D721Med (cell line): ENCODE measurements around the gene SIM1.

ENCODE experiments used
- DNase-seq: peaks from one replicate; pipeline ENCODE4 v3.0.0; 2011; ENCODE audit warnings: low spot score; ENCODE audit not compliant: insufficient read length
- FAIRE-seq: peaks from 2 replicates; lab custom pipeline; 2011; peaks lifted over from hg19 to GRCh38; lab: Jason Lieb, UNC
- CTCF ChIP-seq: IDR thresholded peaks from 2 replicates; pipeline ENCODE4 v1.5.1; 2012; ENCODE audit warnings: mild to moderate bottlenecking, control low read depth; ENCODE audit not compliant: insufficient read depth; ENCODE audit errors: missing control alignments

The SIM1 gene

GRCh38 chr6:100415768-100416167 is 49.0 kb downstream of the SIM1 start:
- FAIRE-seq (no peak), DNase-seq (no peak)
- no peak for TF ChIP-seq CTCF

GRCh38 chr6:100412872-100413271 is 51.8 kb downstream of the SIM1 start:
- no peak for DNase-seq
- peak; percentile 55 for FAIRE-seq
- no peak for TF ChIP-seq CTCF

GRCh38 chr6:100404051-100404450 is 60.7 kb downstream of the SIM1 start:
- TF ChIP-seq CTCF = no peak
- DNase-seq (no peak), FAIRE-seq (no peak)

- FAIRE-seq (no peak), DNase-seq (no peak)
- TF ChIP-seq CTCF = no peak
Measured at GRCh38 chr6:100393493-100393892, 71.2 kb downstream of the SIM1 start.

- no peak for DNase-seq
Measured at GRCh38 chr6:100392423-100392822, 72.3 kb downstream of the SIM1 start.

GRCh38 chr6:100388868-100389519 is 75.7 kb downstream of the SIM1 start:
- DNase-seq (no peak), FAIRE-seq (no peak)
- TF ChIP-seq CTCF = no peak

More at GRCh38 chr6:100392423-100392822, 72.3 kb downstream of the SIM1 start:
- FAIRE-seq = no peak
- no peak for TF ChIP-seq CTCF

GRCh38 chr6:100382767-100383195 is 81.9 kb downstream of the SIM1 start:
- DNase-seq = no peak
- peak; percentile 46 for FAIRE-seq
- no peak for TF ChIP-seq CTCF
